ENCODE measurements around the gene GPR55. TPM values are rescaled to one million over a fixed set of nuclear protein-coding genes. Genes with fewer than 3 reads are reported as not detected.
A peak's percentile ranks its signal among the peaks of the same experiment; 100 is the strongest.
"Not testable (repeated sequence)": the region's sequence is repeated elsewhere in the genome, so short reads cannot be mapped to it uniquely, and the experiment has no call there.

Gene GPR55
- total RNA-seq, 2 experiments from 2014 or later = 18.8 to 21.5 TPM

DNA sequence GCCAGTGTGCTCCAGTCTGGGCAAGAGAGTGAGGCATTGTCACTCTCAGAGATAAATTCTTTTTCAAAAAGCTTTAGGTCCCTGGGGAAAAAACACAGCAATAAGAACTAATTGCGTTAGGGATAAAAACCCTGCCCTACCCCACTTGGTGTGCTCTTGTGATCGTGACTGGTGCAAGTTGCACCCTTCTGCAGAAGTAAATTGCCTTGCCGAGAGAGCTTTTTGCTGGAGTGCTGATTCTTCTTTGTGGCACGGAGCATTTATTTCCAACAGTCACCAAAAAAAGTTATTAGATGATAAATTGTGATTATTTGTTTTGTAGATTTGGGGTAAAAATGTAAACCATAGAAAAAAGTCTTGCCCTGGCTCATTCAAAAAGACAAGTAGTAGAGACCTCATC lies 12.3 kb upstream of the GPR55 start:
- Mint-ChIP-seq H3K27me3 (peaks cover 2% of the 10 kb centered on the region), H3K27ac (no peak overlapping the region), H3K4me3 (no peak overlapping the region), H3K4me1 (peaks cover 9% of the 10 kb centered on the region), H3K9me3 (peaks cover 11% of the 10 kb centered on the region), H3K36me3 (peaks cover 6% of the 10 kb centered on the region)
- POLR2A ChIA-PET = no interaction called here
- DNase-seq = no peak
- ATAC-seq (ENCODE audit: low read depth) = no peak

DNA sequence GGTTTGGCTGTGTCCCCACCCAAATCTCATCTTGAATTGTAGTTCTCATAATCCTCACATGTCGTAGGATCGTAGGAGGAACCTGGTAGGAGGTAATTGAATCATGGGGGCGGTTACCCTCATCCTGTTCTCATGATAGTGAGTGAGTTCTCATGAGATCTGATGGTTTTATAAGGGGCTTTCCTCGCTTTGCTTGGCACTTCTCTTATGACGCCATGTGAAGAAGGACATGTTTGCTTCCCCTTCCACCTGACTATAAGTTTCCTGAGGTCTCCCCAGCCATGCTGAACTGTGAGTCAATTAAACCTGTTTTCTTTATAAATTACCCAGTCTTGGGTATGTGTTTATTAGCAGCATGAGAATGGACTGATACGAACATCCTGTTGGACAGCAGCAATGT lies 11.2 kb upstream of the GPR55 start:
- not testable (repeated sequence) for DNase-seq; ATAC-seq (ENCODE audit: low read depth)

DNA sequence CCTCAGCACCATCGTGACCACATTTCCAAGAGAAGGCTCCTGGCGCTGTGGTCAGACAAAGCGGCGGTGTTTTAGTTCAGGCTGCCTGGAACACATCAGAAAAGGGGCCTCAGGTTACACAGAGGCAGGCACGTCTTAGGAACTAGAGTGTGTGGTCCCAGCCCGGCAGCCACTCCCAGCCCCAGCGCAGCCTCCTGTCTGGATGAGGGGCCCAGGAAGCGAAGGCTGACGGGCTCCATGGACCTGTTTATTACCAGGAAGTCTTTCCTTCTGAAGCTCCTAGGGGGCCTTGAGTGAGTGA lies 10.0 kb upstream of the GPR55 start:
- no peak overlapping the region for H3K27ac Mint-ChIP-seq
- peaks cover 6% of the 10 kb centered on the region for H3K36me3 Mint-ChIP-seq
- POLR2A ChIA-PET = no interaction called here
- no peak for DNase-seq
- no peak overlapping the region for H3K4me3 Mint-ChIP-seq
- ATAC-seq (ENCODE audit: low read depth) = no peak
- H3K9me3 Mint-ChIP-seq = peaks cover 11% of the 10 kb centered on the region
- peaks cover 7% of the 10 kb centered on the region for H3K27me3 Mint-ChIP-seq
- H3K4me1 Mint-ChIP-seq = peaks cover 22% of the 10 kb centered on the region

More for the DNA sequence above, 11.2 kb upstream of the GPR55 start:
- H3K9me3 Mint-ChIP-seq = peaks cover 11% of the 10 kb centered on the region
- H3K4me3 Mint-ChIP-seq, H3K27ac Mint-ChIP-seq, H3K36me3 Mint-ChIP-seq, POLR2A ChIA-PET, H3K27me3 Mint-ChIP-seq: not testable (repeated sequence)
- peaks cover 16% of the 10 kb centered on the region for H3K4me1 Mint-ChIP-seq

DNA sequence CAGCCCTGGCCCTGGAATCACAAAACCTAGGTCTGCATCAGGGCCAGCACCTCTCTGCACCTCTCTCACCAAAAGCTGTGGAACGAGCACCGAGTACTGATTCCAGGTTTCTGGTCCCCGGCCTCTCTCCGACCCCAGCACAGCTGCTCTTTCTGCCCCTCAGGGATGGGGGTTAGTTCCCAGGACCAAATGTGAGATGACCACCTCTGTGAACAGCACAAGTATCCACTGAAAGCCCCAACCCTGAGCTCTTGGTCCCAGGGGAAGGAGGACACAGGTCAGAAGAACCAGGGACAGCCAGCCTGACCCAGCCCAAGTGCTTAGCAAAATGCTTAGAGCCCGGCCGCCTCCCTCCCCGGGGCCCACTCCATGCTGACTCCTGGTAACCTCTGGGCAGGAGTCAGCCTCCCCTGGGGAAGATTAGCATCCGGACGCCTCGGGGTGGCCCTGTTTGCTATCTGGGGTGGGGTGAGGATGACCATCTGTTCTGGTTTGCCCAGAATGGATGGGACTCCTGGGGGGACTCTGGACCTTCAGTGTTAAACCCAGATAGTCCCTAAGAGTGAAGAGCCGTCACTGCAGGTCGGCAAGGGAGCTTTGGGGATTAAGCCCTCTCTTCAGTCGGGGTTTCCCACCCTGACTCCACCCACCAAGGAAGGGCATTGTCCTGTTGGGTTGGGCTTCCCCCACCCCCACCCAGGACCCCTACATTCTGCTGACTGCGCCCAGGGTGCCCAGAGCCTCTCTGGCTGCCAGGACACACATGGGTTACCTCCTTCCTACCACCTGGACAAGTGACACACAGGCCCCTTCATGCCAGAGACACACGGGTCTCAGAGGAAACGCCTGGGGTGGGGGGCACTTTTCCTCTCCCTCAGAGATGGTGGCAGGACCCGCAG lies 9.4 kb upstream of the GPR55 start:
- no peak overlapping the region for H3K4me3 Mint-ChIP-seq
- peaks cover 6% of the 10 kb centered on the region for H3K36me3 Mint-ChIP-seq
- POLR2A ChIA-PET = no interaction called here
- ATAC-seq (ENCODE audit: low read depth) = no peak
- no peak overlapping the region for H3K27ac Mint-ChIP-seq
- no peak for DNase-seq
- peaks cover 6% of the 10 kb centered on the region for H3K27me3 Mint-ChIP-seq
- H3K4me1 Mint-ChIP-seq = peaks cover 22% of the 10 kb centered on the region
- H3K9me3 Mint-ChIP-seq = peaks cover 11% of the 10 kb centered on the region

DNA sequence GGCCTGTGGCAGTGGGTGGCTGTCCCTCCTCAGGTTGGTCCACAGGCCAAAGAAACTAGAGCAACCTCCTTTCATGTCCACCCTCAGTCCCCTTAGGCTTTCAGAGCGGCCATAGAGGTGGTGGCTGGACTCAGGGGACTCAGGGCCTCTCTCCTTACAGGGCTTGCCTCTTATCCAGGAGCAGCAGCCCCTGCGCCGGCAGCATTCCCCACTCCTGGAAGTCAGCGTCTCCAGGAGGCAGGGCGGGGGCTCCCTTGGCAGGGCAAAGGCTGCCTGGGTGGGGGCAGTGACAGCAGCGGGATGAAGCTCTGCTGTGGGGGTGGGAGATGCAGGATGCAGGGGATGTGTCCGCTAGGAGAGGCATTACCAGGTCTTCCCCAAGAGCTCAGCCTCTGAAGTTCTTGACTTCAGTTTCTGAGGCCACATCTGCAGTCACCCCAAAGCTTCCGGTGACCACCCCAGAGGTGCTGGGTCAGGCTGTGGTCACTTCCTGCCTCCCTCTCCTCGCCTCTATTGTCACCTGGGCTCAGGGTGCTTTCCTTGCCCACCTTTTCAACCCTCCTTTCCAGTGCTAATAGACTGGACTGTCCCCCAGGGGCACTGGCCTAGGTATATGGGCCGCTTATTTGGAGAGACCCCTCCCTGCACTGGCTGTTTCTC lies 8.6 kb upstream of the GPR55 start:
- peaks cover 11% of the 10 kb centered on the region for H3K9me3 Mint-ChIP-seq
- H3K4me3 Mint-ChIP-seq = no peak overlapping the region
- no peak overlapping the region for H3K27ac Mint-ChIP-seq
- H3K36me3 Mint-ChIP-seq = peaks cover 6% of the 10 kb centered on the region
- peaks cover 5% of the 10 kb centered on the region for H3K27me3 Mint-ChIP-seq
- POLR2A ChIA-PET = no interaction called here
- peaks cover 22% of the 10 kb centered on the region for H3K4me1 Mint-ChIP-seq
- peak; percentile 22 for DNase-seq
- no peak for ATAC-seq (ENCODE audit: low read depth)

DNA sequence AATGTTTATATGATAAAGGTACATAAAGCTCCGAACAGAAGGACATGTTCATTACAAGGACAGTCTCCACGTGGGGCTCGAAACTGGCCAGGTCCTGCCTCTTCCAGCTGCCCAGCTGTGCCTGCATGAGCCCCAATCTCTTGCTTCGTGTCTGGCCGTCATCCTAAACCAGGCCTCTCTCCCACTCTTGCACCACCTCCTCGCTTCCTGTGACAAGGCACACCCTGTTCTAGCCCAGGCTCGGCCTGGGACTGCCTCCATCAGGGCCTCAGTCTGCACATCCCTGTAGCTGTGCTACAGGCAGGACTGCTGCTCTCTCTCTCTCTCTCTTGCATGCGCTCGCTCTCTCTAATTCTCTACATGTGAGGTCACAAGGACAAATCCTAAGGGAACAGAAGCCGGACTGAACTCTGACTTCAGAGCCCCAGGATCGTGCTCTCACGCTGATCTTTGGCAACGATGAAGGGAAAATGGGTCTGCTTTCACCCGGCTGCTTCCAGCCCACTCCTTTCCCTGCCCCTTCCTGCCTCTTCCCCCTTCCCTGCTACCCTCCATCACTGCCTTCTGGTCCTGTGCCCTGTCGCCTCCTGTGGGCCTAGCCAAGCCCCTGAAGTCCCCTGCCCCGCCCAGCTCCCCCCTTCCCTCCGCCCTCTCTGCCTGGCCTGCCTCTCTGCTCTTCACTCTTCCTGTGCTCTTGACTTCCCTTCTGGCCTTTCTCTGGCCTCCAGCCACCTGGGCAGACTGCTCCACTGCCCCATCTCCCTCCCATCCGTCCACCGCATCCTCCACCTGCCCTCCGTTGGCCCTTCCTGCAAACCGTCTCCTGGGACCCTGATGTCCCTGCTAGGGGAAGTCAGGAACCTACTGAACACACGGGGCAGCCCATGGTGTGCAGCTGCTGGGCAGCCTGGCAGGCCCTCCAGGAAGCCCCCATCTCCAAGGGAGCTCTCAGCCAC lies 7.8 kb upstream of the GPR55 start:
- peak; percentile 49 for ATAC-seq (ENCODE audit: low read depth)

DNA sequence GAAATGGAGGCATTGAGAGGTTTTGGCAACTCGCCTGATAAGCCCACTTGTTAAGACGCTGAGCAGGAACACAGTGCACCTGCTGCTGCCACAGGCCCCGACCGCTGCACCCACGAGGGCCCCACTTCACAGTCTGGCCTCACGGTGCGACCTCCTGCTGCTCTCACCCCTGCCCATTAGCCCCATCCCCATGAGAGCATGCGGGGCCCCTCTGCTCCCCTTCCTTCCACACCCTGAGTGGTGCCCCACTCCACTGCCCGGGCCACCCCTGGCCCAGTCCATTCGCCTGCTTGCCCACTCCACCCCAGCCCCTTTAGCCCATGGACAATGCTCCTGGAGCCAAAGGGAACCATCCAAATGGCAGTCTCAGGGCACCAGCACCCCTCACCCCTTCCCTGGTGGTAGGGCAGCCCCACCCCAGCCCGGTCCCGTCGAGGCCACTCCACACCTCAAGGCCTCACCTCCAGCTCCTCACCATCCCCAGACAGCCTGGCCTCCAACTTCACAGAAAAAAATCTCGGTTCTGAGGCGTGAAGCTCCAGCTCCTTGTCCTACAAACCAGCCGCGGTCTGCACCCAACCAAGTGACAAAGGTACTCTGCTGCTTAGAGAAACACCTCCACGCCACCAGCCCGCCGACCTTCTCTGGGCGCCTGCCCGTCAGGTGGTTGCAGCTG lies 6.7 kb upstream of the GPR55 start:
- Mint-ChIP-seq H3K9me3 (peaks cover 11% of the 10 kb centered on the region), H3K36me3 (peaks cover 6% of the 10 kb centered on the region), H3K4me1 (peaks cover 28% of the 10 kb centered on the region), H3K27ac (no peak overlapping the region), H3K4me3 (no peak overlapping the region), H3K27me3 (peaks cover 5% of the 10 kb centered on the region)
- ATAC-seq (ENCODE audit: low read depth) (no peak), DNase-seq (peak; percentile 23)
- POLR2A ChIA-PET = no interaction called here

More for the DNA sequence above, 7.8 kb upstream of the GPR55 start:
- Mint-ChIP-seq H3K9me3 (peaks cover 11% of the 10 kb centered on the region), H3K36me3 (peaks cover 6% of the 10 kb centered on the region), H3K27ac (peak overlapping the region; percentile 63), H3K4me3 (no peak overlapping the region), H3K4me1 (peaks cover 22% of the 10 kb centered on the region), H3K27me3 (peaks cover 5% of the 10 kb centered on the region)
- POLR2A ChIA-PET = interaction anchor here (0.5 to 0.9 kb wide), 2 partner anchors 15 to 271 kb away, joined by 3 to 4 read pairs; no protein-coding TSS in a partner anchor
- DNase-seq = no peak

DNA sequence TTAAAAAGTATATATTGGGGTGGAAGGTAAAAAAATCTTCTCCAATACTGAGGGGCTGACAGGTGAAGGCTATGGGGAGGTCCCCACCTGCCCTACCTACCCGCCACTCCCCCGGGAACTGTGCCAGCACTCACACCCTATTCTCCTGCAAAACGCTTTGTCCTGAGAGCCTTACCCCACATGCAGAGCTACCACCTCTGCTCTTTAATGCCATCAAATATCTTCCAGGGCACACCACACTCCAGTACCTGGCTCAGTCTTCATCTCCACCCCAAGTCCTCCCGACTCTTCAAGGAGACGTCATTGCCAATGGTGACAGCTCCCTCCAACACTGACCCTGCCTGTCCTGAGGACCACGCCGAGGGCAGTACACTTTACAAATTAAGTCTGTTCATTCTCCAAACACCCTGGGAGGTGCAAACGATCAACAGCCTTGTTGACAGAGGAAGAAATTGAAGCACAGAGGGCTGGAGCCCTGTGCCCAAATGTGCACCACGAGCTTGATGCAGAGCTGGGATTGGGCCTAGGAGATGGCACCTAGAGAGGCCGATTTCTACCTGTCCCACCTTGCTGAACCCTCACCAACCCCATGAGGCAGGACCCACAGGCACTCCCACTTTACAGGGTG lies 6.0 kb upstream of the GPR55 start:
- Mint-ChIP-seq H3K4me3 (peak overlapping the region; percentile 25), H3K4me1 (peaks cover 29% of the 10 kb centered on the region), H3K36me3 (peaks cover 6% of the 10 kb centered on the region), H3K27me3 (peaks cover 5% of the 10 kb centered on the region), H3K9me3 (peaks cover 7% of the 10 kb centered on the region), H3K27ac (peak overlapping the region; percentile 34)
- POLR2A ChIA-PET = no interaction called here
- ATAC-seq (ENCODE audit: low read depth) (no peak), DNase-seq (no peak)

DNA sequence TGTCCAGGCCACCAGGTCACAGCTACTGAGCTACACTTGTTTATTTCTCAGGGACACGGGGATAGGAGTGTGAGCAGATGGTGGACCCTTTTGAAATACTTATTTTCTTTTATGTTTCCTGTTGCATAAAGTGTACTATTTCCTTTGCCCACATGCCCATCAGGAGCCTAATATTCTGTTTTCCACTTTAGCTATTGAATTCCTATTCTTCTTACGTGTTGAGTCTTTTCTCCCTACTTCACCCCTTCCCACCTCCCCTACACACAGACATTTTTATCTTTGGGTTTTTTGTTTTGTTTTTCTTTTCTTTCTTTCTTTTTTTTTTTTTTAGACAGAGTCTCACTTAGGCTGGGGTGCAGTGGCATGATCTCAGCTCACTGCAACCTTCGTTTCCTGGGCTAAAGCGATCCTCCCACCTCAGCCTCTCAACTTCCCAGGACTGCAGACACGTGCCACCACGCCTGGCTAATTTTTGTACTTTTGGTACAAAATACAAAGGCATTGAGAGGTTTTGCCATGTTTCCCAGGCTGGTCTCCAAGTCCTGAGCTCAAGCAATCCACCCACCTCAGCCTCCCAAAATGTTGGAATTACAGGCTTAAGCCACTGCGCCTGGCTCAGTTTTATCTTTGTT lies 5.2 kb upstream of the GPR55 start:
- Mint-ChIP-seq H3K27ac (no peak overlapping the region), H3K36me3 (no peaks in the 10 kb centered on the region), H3K9me3 (peaks cover under 1% of the 10 kb centered on the region), H3K27me3 (peaks cover 5% of the 10 kb centered on the region), H3K4me3 (no peak overlapping the region), H3K4me1 (peaks cover 33% of the 10 kb centered on the region)
- POLR2A ChIA-PET = no interaction called here
- DNase-seq (no peak), ATAC-seq (ENCODE audit: low read depth) (no peak)

DNA sequence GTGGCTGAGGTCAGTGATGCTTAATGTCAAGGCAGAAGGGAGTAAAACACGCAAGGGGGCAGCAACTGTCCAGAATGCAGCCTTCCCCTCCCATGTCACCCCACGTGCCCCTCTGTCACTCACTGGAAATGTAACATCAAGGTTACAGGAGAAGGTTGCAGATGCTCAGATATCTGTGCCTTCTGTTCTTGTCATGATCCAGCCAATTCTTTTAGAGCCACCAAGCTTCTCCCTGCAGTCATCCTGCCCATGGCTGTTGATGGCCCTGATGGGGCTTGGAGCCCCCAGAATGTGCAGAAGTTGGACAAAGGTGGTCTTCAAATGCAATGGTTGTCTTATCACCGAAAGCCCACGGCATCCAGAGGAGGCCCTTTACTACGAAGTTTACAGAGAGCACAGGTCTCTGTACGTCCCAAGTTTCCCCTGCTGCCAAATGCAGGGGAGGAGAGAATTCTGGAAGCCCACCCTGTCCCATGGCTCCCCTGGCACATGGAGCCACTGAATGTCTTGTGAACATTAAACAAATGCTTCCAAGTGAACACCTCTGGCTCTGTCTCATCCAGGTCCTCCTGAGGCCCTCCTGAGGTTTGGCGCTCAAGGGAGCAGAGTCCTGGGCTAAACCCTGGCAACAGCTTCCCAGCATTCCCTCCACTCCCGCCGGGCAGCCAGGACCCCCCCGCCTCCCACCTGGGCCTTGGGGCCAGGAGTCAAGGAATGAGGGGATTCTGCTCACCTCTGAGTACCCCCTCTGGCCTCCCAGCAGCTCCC lies 4.5 kb upstream of the GPR55 start:
- DNase-seq (no peak), ATAC-seq (ENCODE audit: low read depth) (no peak)
- Mint-ChIP-seq H3K27me3 (peaks cover 5% of the 10 kb centered on the region), H3K4me3 (no peak overlapping the region), H3K9me3 (no peaks in the 10 kb centered on the region), H3K27ac (no peak overlapping the region), H3K36me3 (no peaks in the 10 kb centered on the region), H3K4me1 (peaks cover 40% of the 10 kb centered on the region)
- POLR2A ChIA-PET = no interaction called here

DNA sequence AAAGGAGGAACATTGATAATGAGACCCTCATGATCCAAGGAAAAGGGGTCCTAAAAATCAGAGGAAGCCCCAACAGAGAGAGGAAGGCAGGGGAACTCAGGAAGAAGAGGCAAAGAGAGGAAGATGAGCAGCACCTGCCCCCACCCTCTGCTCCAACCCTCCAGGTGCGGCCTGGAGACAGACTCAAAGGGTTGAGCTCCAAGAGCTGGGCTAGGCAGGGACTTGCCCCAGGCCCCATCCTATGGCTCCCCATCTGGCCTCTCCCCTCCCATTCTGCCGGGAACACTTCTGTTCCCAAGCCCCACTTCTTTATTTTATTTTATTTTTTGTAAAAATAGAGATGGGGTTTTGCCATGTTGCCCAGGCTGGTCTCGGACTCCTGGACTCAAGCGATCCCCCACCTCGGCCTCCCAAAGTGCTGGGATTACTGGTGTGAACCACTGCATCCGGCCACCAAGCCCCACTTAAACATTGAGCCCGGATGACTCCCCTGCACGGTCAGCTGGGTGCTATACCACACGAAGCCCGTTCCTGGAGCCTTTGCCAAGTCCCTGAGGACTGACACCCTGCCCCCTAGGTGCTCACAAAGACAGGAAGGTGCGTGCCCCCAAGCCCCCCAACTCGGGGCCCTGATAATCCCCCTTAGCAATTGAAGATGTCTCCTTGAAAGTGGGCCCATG lies 3.8 kb upstream of the GPR55 start:
- Mint-ChIP-seq H3K4me3 (no peak overlapping the region), H3K9me3 (no peaks in the 10 kb centered on the region), H3K27ac (no peak overlapping the region), H3K36me3 (peaks cover 1% of the 10 kb centered on the region), H3K4me1 (peaks cover 48% of the 10 kb centered on the region), H3K27me3 (peaks cover 5% of the 10 kb centered on the region)
- DNase-seq (peak; percentile 23), ATAC-seq (ENCODE audit: low read depth) (no peak)
- POLR2A ChIA-PET = interaction anchor here (0.7 kb wide), 1 partner anchor 535 kb away, joined by 4 read pairs; the partner anchor contains the start of gene NCL

All from activated naive CD8-positive, alpha-beta T cell treated with anti-CD3 and anti-CD28 coated beads, Interleukin-2, amount 10 ng/mL, durations not matched to agents 7 days and 5 days (primary cell).